GM12891 (cell line): ENCODE results near the gene INPP5F.

Experiments
- POLR2A ChIP-seq: IDR thresholded peaks from 2 replicates; pipeline ENCODE4 v1.6.1; 2011; ENCODE audit warnings: low read depth, low read length, control low read depth
- TAF1 ChIP-seq: IDR thresholded peaks from 2 replicates; pipeline ENCODE4 v1.6.1; 2011; ENCODE audit warnings: low read depth, low read length, control low read depth

GRCh38 chr10:119714484-119714816, 11.4 kb upstream of the INPP5F start:
- TF ChIP-seq POLR2A: no peak
- no peak for TF ChIP-seq TAF1
